PC-3 (cell line): ENCODE data around the gene PPARD. TPM values are rescaled to one million over a fixed set of nuclear protein-coding genes. Genes with fewer than 3 reads are reported as not detected.

Source experiments
- ATAC-seq: fragments of 200-7000 bp; cut with Tn5 transposase; 2 replicates; pipeline ENCODE4 v1.9.1; 2020; ENCODE audit warnings: mild to moderate bottlenecking, moderate library complexity
- BruUV-seq: library from RNA; stranded (reverse); fragments of 400-500 nt; replicated peaks from 2 replicates; lab custom pipeline; 2021; lab: Mats Ljungman, UMichigan
- CTCF ChIA-PET: fragments of 300-600 bp; sonication (Branson Sonifier 250); formaldehyde crosslinking; loops from one replicate; lab custom pipeline; 2022; ENCODE audit warnings: antibody characterized with exemption; lab: Charles Lee
- POLR2A ChIA-PET: fragments of 300-600 bp; sonication (Branson Sonifier 250); formaldehyde crosslinking; loops from one replicate; lab custom pipeline; 2022; ENCODE audit warnings: antibody characterized with exemption; ENCODE audit not compliant: unreplicated experiment; lab: Charles Lee
- DNase-seq: peaks from one replicate; pipeline ENCODE4 v3.0.0-alpha.2; 2015
- H2AFZ ChIP-seq: fragments of 300-600 bp; sonication (generic); 2 replicates; pipeline ENCODE4 v1.6.0; 2016; ENCODE audit warnings: antibody characterized with exemption, low read length
- H3F3A ChIP-seq: fragments of 300-600 bp; sonication (generic); one replicate; pipeline ENCODE4 v1.6.0; 2017; ENCODE audit warnings: antibody characterized with exemption, low read length, control low read depth, mild to moderate bottlenecking; ENCODE audit not compliant: unreplicated experiment
- H3K27ac ChIP-seq: fragments of 300-600 bp; sonication (generic); 2 replicates; pipeline ENCODE4 v1.5.1; 2016; ENCODE audit warnings: mild to moderate bottlenecking, low read length
- H3K27me3 ChIP-seq: fragments of 300-600 bp; sonication (generic); 2 replicates; pipeline ENCODE4 v1.6.1; 2016; ENCODE audit warnings: low read length, mixed read lengths
- H3K36me3 ChIP-seq: fragments of 300-600 bp; sonication (generic); 2 replicates; pipeline ENCODE4 v1.6.1; 2016; ENCODE audit warnings: low read depth, mixed run types, low read length, mixed read lengths
- H3K4me1 ChIP-seq: fragments of 300-600 bp; sonication (generic); 2 replicates; pipeline ENCODE4 v1.5.1; 2016; ENCODE audit warnings: low read length; ENCODE audit not compliant: insufficient read depth
- H3K4me2 ChIP-seq: fragments of 300-600 bp; sonication (generic); 2 replicates; pipeline ENCODE4 v1.6.0; 2016; ENCODE audit warnings: low read length
- H3K4me3 ChIP-seq: fragments of 300-600 bp; sonication (generic); 2 replicates; pipeline ENCODE4 v1.5.1; 2016; ENCODE audit warnings: mild to moderate bottlenecking, low read length, mixed read lengths
- H3K79me2 ChIP-seq: fragments of 300-600 bp; sonication (generic); 2 replicates; pipeline ENCODE4 v1.6.1; 2017; ENCODE audit warnings: low read length, mixed read lengths
- H3K9ac ChIP-seq: fragments of 300-600 bp; sonication (generic); 2 replicates; pipeline ENCODE4 v1.6.0; 2016; ENCODE audit warnings: mild to moderate bottlenecking, low read length
- H3K9me2 ChIP-seq: fragments of 300-600 bp; sonication (generic); replicated peaks from 2 replicates; pipeline ENCODE4 v1.6.1; 2016; ENCODE audit warnings: mixed run types, low read length, mixed read lengths
- H3K9me3 ChIP-seq: fragments of 300-600 bp; sonication (generic); 2 replicates; pipeline ENCODE4 v1.6.1; 2016; ENCODE audit warnings: low read length, mixed read lengths
- H4K20me1 ChIP-seq: fragments of 300-600 bp; sonication (generic); 2 replicates; pipeline ENCODE4 v1.6.1; 2016; ENCODE audit warnings: low read length, mixed read lengths
- EZH2 ChIP-seq: fragments of 300-600 bp; sonication (generic); IDR thresholded peaks from one replicate; pipeline ENCODE4 v1.6.1; 2017; ENCODE audit warnings: antibody characterized with exemption, mild to moderate bottlenecking, low read length; ENCODE audit not compliant: unreplicated experiment
- EZH2phosphoT487 ChIP-seq: fragments of 300-600 bp; sonication (generic); IDR thresholded peaks from 2 replicates; pipeline ENCODE4 v1.6.1; 2018; ENCODE audit warnings: mild to moderate bottlenecking, antibody characterized with exemption, low read length, borderline replicate concordance
- intact Hi-C: fragments of 100-400 bp; cut with micrococcal nuclease; formaldehyde crosslinking; loops from 2 replicates; pipeline ENCODE4 v1.9.0; 2023
- total RNA-seq: library from RNA; depleted of rRNA; stranded (reverse); fragments of >200 nt; gene quantifications from 2 replicates; pipeline ENCODE4 v1.2.3, GENCODE V29; 2014
- TF ChIP-seq, protein P1 (sequence below): fragments of 300-600 bp; sonication (generic); conservative IDR thresholded peaks from 2 replicates; pipeline ENCODE4 v1.5.1; 2017; ENCODE audit warnings: antibody characterized with exemption, low read depth, mild to moderate bottlenecking, low read length

PPARD gene
- total RNA-seq, 1 experiment from 2014 or later, result 24.5 TPM

DNA sequence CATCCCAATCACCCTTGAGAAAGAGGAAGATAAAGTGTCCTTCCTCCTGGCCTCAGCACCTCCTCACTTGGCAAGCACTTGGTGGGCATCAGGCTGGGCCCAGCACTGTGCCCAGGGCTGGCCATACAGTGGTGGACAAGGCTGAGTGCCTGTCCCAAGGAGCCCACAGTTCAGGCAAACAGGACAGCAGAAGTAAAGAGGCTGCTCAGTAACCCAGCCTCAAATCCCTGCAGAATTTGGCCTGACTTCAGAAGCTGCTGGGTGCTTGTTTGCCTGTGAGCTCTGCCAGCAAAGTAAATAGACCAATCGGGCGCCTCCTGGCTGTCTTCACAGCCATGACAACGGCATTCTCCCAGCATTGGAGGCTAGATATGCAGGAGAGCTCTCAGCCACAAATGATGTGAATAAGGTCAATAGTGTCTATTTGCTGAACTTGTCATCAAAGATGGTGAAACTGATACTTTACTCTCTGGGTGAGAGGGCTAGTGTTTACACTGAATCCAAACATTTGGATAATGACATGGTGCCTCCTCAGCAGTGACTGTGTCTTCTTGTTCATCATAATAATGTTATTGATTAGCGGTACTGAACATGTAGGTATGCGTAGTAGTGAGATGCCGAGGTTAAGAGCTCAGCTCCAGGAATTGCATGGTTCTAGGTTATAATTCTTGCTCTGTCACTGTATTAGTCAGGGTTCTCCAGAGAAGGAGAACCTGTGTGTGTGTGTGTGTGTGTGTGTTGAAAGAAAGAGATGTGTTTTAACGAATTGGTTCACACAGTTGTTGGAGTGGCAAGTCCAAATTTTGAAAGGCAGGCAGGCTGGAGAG lies 72.9 kb downstream of the PPARD start:
- DNase-seq (peak; percentile 99), ATAC-seq (peak; percentile 90)
- H3K27me3 ChIP-seq, result no peaks in the 10 kb centered on the region
- POLR2A ChIA-PET, result interaction anchor here (0.5 to 1.0 kb wide), 8 partner anchors 15 to 74 kb away, joined by 3 to 22 read pairs (median 4); no protein-coding TSS in a partner anchor
- H4K20me1 ChIP-seq, result no peaks in the 10 kb centered on the region
- H3K9me3 ChIP-seq, result no peaks in the 10 kb centered on the region
- peak overlapping the region; percentile 62 for H3K4me2 ChIP-seq
- peaks cover 6% of the 10 kb centered on the region for H3K79me2 ChIP-seq
- TF ChIP-seq EZH2, result no peak
- TF ChIP-seq, protein P1, sequence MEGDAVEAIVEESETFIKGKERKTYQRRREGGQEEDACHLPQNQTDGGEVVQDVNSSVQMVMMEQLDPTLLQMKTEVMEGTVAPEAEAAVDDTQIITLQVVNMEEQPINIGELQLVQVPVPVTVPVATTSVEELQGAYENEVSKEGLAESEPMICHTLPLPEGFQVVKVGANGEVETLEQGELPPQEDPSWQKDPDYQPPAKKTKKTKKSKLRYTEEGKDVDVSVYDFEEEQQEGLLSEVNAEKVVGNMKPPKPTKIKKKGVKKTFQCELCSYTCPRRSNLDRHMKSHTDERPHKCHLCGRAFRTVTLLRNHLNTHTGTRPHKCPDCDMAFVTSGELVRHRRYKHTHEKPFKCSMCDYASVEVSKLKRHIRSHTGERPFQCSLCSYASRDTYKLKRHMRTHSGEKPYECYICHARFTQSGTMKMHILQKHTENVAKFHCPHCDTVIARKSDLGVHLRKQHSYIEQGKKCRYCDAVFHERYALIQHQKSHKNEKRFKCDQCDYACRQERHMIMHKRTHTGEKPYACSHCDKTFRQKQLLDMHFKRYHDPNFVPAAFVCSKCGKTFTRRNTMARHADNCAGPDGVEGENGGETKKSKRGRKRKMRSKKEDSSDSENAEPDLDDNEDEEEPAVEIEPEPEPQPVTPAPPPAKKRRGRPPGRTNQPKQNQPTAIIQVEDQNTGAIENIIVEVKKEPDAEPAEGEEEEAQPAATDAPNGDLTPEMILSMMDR, result peak; percentile 80
- no peak for TF ChIP-seq EZH2phosphoT487
- peak overlapping the region; percentile 8; the same call in 1 of the 2 replicates for H3K4me3 ChIP-seq
- intact Hi-C loops, result loop anchor here (1.0 to 2.0 kb wide), 5 partner anchors 13 to 73 kb away; partner anchors contain the start of gene PPARD
- H3K4me1 ChIP-seq, result peaks cover 25% of the 10 kb centered on the region
- H3K27ac ChIP-seq, result peak overlapping the region; percentile 97
- TSS peak; percentile 31 for BruUV-seq
- no peaks in the 10 kb centered on the region for H3F3A ChIP-seq
- H3K9ac ChIP-seq, result peak overlapping the region; percentile 83
- no peak overlapping the region for H2AFZ ChIP-seq
- no peaks in the 10 kb centered on the region for H3K9me2 ChIP-seq
- CTCF ChIA-PET, result interaction anchor here (0.5 to 2.5 kb wide), 9 partner anchors 13 to 166 kb away, joined by 3 to 28 read pairs (median 7); partner anchors contain the start of gene PPARD
- peaks cover 20% of the 10 kb centered on the region; the same call in 1 of the 2 replicates for H3K36me3 ChIP-seq

- CTCF ChIA-PET, result no interaction called here
- H3K9me2 ChIP-seq, result no peaks in the 10 kb centered on the region
- DNase-seq (no peak), ATAC-seq (no peak)
- no peaks in the 10 kb centered on the region for H3K27me3 ChIP-seq
- H3K9ac ChIP-seq, result no peak overlapping the region
- peaks cover 6% of the 10 kb centered on the region for H3K79me2 ChIP-seq
- H2AFZ ChIP-seq, result no peak overlapping the region
- H3K27ac ChIP-seq, result no peak overlapping the region
- H3K4me2 ChIP-seq, result no peak overlapping the region
- no peaks in the 10 kb centered on the region for H3F3A ChIP-seq
- H3K9me3 ChIP-seq, result no peaks in the 10 kb centered on the region
- intact Hi-C loops, result no loop called here
- no peak overlapping the region for H3K4me3 ChIP-seq
- peaks cover 22% of the 10 kb centered on the region; the same call in 1 of the 2 replicates for H3K36me3 ChIP-seq
- H3K4me1 ChIP-seq, result peaks cover 25% of the 10 kb centered on the region
- TF ChIP-seq, protein P1, result no peak
- TF ChIP-seq EZH2 (no peak), EZH2phosphoT487 (no peak)
- no TSS peak for BruUV-seq
- no peaks in the 10 kb centered on the region for H4K20me1 ChIP-seq
- POLR2A ChIA-PET, result no interaction called here
Measured at GRCh38 chr6:35417979-35418661, 75.8 kb downstream of the PPARD start.
